Cardiac fibroblast (primary cell): Measurements from ENCODE around the gene IRX5.

Experiments
- DNase-seq, 2 donors: peaks; one replicate each; pipeline versions ENCODE4 v3.0.0 to v3.0.0-alpha.2; 2010; ENCODE audit warnings: low read depth in 2 of 2
- H3K4me3 ChIP-seq, 2 donors: replicated peaks in 1 of 2; 1 replicate in 1 of 2; 2 replicates in 1 of 2; pipeline ENCODE4 v1.5.1; 2011; ENCODE audit warnings: low read depth in 2 of 2, low read length in 2 of 2, mild to moderate bottlenecking in 2 of 2, moderate library complexity in 1 of 2
- TF ChIP-seq, protein P1 (sequence below): IDR thresholded peaks from one replicate; pipeline ENCODE4 v1.5.1; 2011; ENCODE audit warnings: low read depth, mild to moderate bottlenecking, low read length, inconsistent platforms

Gene IRX5

DNA sequence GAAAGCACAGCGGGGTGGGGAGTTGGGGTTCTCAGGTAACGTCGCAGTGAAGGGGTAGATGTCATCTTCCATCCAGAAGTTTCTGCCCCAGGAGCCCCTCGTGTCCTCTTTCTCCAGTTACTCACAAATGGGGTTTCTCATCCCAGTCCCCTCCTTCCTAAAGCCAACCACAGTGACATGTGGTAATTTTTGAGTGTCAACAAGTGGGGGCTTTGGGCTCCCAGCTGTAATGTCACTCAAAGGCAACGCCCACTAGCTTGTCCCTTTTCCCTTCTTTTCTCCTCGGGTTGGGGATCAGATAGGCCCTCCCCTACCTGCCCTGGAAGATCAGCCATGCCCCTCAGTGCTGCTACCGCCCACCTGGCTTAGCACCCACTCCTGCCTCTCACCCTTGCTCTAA is 14.4 kb downstream of the IRX5 start:
- TF ChIP-seq, protein P1, sequence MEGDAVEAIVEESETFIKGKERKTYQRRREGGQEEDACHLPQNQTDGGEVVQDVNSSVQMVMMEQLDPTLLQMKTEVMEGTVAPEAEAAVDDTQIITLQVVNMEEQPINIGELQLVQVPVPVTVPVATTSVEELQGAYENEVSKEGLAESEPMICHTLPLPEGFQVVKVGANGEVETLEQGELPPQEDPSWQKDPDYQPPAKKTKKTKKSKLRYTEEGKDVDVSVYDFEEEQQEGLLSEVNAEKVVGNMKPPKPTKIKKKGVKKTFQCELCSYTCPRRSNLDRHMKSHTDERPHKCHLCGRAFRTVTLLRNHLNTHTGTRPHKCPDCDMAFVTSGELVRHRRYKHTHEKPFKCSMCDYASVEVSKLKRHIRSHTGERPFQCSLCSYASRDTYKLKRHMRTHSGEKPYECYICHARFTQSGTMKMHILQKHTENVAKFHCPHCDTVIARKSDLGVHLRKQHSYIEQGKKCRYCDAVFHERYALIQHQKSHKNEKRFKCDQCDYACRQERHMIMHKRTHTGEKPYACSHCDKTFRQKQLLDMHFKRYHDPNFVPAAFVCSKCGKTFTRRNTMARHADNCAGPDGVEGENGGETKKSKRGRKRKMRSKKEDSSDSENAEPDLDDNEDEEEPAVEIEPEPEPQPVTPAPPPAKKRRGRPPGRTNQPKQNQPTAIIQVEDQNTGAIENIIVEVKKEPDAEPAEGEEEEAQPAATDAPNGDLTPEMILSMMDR, result no peak
- DNase-seq, result no peak
- H3K4me3 ChIP-seq, result no peak overlapping the region

DNA sequence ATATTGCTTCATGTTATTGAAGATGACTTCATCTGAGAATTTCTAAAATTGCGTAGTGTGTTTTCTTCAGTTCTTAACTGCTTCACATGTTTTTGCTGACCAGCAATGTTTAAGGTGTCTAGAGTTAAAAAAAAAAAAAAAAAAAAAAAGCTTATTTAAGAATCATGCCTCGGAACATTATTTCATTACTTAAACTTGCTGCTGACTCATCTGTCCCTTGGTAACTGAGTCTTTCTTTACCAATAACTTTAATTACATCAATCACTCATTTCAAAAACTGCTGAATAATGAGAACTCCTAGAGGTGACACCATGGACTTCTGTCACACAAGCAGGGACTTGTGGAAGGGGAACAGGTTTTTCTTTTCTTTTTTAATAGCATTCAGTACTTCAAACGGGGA is 16.2 kb downstream of the IRX5 start:
- no peak overlapping the region for H3K4me3 ChIP-seq
- TF ChIP-seq, protein P1, result no peak
- peak in 1 of 2 donors; percentile 23 for DNase-seq

DNA sequence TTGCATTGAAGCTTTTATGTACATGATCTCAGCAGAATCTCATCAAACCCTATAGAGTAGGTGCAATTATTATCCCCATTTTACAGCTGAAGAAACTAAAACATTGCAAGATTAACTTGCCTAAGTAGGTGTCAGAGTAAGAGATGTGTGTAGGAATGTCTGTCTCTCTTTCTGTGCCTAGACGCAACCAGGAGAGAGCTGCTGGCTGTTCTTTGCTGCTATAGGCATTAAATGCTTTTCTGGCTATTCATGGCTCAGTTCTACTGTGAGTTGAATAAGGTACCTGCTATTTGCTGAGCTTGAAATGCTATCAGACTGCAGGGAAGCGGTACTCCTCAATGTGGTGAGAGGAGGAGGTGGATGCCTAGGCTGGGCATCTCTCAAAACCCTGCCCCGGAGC is 17.0 kb downstream of the IRX5 start:
- no peak for DNase-seq
- TF ChIP-seq, protein P1, result no peak
- H3K4me3 ChIP-seq, result no peak overlapping the region

- TF ChIP-seq, protein P1, result no peak
- H3K4me3 ChIP-seq, result no peak overlapping the region
- no peak for DNase-seq
These were observed 21.5 kb downstream of the IRX5 start for GRCh38 chr16:54952195-54952594.

- H3K4me3 ChIP-seq, result no peak overlapping the region
- TF ChIP-seq, protein P1, result no peak
- no peak for DNase-seq
These were observed 22.8 kb downstream of the IRX5 start for GRCh38 chr16:54953461-54953860.

DNA sequence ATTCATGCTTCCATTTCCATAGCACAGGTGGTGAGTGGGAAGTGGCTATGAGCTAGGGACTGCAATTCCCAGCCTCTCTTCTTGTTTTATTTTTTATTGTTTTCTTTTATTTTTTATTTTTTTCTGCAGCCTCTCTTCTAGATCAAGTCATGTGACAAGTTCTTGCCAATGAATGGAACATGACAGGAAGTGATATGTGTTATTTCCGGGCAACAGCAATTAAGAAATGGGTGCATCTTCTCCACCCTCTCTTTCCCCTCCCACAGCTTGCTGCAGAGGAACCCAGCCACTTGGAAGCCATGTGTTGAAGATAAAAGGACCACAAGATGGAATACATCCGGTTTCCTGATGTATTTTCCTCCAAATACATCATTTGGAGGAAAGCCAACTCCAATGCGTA is 23.6 kb downstream of the IRX5 start:
- DNase-seq, result peak in 1 of 2 donors; percentile 1
- H3K4me3 ChIP-seq, result no peak overlapping the region
- TF ChIP-seq, protein P1, result no peak

GRCh38 chr16:54955757-54956156 is 25.1 kb downstream of the IRX5 start:
- TF ChIP-seq, protein P1, result no peak
- no peak overlapping the region for H3K4me3 ChIP-seq
- no peak for DNase-seq
